GM19239 (cell line): ENCODE results near the gene THEMIS.
"Not testable (repeated sequence)": the region's sequence is repeated elsewhere in the genome, so short reads cannot be mapped to it uniquely, and the experiment has no call there.

Source experiments
- DNase-seq: peaks from one replicate; pipeline ENCODE4 v3.0.0; 2011; ENCODE audit warnings: low spot score; ENCODE audit not compliant: insufficient read length
- FAIRE-seq: peaks from 2 replicates; lab custom pipeline; 2011; peaks lifted over from hg19 to GRCh38; lab: Jason Lieb, UNC

THEMIS gene

DNA sequence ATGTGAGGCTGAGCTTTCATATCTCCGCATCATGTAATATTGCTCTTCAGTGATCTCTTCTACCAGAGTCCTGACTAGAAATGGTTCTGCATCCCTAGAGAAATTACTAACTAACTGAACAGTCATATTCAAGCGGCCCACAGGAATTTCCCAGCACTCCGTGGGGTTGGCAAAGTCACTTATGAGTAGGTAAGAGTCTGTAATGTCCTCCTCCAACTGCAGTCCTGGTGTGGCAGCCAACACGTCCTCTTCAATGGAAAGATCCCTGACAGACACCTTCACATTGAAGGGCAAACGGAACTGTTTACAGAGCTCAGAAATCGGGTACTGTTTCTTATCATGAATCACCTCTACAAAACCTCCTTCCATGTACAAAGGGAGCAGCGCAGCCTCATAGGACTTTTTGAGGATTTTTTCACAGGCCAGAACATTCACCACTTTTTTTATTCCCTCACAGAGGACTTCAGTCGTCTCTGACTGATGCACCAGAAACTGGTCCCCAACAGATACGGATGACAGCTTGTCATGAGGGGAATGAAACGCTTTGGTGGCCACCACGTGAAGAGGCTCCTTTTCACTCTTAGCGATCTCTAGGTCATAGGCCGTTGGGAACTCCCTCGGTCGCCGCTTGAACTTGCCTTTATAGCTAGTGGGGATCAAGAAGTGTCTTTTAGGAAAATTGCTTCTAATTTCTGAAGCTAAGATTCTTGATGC is 87.7 kb downstream of the THEMIS start:
- FAIRE-seq (no peak), DNase-seq (no peak)

GRCh38 chr6:127811900-127812570 is 88.8 kb downstream of the THEMIS start:
- DNase-seq: no peak
- no peak for FAIRE-seq

- DNase-seq: no peak
Observed at GRCh38 chr6:127807806-127808517, 92.9 kb downstream of the THEMIS start.

DNA sequence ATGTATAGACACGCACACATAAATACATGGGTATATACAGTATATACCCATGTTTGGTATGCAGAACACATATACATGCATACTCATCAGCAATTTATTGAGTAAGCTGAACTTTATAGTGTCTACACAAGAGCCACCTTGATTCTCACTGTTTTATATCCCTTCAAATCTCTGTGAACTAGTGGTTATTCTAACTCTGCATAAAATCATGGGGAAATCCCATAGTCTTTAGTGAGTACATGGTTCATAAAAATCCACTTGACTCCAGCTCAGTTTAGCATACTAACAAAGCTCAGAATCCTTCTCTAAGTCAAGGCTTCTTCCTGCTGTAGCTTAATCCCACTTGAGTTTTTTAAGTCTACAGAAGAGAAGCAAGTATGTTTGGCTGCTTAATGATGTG is 104.1 kb downstream of the THEMIS start:
- DNase-seq (no peak), FAIRE-seq (no peak)

More at GRCh38 chr6:127807806-127808517, 92.9 kb downstream of the THEMIS start:
- FAIRE-seq: no peak

DNA sequence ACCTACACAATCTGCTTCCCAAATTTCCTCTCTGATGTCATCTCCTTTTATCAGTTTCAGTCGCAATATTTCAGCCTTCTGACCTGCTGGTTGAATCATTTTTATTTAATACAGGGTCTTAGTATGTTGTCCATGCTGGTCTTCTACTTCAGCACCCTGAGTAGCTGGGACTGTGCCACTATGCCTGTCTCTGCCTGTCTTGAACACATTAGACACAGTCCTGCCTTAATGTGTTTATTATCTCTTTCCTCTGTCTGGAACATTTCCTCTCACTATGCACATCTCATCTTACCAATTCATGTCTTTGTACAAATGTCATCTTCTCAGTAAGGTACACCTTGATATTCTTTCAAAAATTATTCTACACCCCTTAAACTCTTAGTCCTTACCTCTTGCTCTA is 106.5 kb downstream of the THEMIS start:
- FAIRE-seq (no peak), DNase-seq (no peak)

- no peak for DNase-seq
- FAIRE-seq: no peak
Observed at GRCh38 chr6:127793396-127793795, 107.5 kb downstream of the THEMIS start.

GRCh38 chr6:127792616-127793015 is 108.2 kb downstream of the THEMIS start:
- DNase-seq (no peak), FAIRE-seq (no peak)

DNA sequence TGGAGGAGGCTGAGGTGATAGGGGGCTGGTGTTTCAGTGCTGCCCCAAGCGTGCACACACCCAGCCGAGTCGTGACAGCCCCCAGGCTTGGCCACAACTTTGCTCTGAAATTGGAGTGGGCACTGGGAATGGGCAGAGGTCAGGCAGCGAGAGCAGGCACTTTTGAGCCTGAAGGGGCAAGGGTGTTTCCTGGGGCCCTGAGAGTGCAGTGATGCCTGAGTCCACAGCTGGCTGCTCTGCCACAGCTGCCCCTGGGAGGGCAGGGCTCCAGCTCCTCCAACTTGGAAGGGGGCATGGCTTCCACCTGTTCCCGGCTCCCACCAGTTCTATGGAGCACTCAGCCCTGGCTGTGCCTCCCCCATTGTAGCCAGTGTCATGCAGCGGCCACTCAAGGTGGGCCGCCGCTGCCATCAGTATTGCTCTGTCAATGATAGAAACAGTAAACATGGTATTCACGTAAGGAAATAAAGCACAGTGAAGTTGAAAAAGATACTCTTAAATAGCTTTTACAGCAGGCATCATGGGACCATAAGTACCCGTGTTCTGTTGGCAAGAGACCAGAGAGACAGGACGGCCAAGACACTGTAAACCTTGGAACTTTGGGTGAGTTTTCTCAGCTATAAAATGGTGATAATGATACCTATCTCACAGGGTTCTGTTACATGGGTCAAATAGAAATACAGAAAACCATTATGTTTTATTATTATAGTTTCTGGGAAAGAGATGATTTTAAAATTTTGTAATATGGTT is 108.9 kb downstream of the THEMIS start:
- no peak for DNase-seq
- no peak for FAIRE-seq

DNA sequence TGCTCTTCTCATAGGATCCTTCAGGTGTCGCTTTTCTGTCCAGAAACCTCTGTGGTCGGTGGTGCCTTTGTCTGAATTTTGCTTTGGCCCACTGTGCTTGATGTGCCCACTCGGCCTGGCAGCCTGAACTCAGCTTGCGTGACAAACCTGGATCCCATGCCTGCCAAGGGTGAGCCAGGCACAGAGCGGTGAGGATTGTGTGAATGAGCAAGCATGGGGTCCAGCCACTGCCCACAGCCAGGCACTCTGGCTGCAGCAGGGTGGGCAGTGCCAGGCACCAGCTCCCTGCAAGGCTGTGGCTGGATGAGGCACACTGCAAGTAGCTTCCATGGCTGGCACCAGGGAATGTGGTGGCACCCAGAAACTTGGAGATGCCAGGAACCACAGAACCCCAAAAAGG is 110.3 kb downstream of the THEMIS start:
- no peak for FAIRE-seq
- no peak for DNase-seq

- no peak for FAIRE-seq
- no peak for DNase-seq
Observed at GRCh38 chr6:127786109-127786508, 114.7 kb downstream of the THEMIS start.

DNA sequence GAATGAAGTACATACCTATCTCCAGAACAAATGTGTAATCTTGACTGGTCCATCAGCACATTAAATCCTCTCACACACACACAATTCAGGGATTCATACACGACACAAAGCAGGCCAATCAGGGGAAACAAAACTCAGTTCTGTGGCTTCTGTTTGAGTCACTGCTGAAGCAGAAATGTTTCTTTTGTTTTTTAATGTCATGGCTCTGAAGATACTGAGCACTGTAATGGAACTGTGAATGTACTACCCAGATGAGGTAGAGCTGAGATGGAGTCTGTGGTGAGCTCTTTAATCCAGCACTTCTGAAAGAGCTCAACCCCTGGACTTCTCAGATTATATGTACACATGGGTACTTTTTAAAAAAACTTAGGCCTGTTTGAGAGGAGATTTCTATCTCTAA is 116.4 kb downstream of the THEMIS start:
- no peak for DNase-seq
- FAIRE-seq: no peak

DNA sequence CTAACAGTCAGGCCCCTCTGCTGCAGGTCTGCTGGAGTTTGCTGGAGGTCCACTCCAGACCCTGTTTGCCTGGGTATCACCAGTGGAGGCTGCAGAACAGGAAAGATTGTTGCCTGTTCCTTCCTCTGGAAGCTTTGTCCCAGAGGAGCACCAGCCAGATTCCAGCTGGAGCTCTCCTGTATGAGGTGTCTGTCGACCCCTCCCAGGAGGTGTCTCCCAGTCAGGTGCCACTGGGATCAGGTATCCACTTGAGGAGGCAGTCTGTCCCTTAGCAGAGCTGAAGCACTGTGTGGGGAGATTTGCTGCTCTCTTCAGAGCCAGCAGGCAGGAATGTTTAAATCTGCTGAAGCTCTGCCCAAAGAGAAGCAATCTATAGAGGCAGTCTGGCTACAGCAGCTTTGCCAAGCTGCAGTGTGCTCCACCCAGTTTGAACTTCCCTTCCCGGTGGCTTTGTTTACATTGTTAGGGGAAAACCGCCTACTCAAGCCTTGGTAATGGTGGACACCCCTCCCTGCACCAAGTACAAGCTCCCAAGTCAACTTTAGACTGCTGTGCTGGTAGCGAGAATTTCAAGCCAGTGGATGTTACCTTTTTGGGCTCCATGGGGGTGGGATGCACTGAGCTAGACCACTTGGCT is 119.1 kb downstream of the THEMIS start:
- DNase-seq, FAIRE-seq: not testable (repeated sequence)

GRCh38 chr6:127776320-127776719 is 124.5 kb downstream of the THEMIS start:
- no peak for FAIRE-seq

GRCh38 chr6:127775371-127775770 is 125.5 kb downstream of the THEMIS start:
- DNase-seq (no peak), FAIRE-seq (no peak)

More at GRCh38 chr6:127776320-127776719, 124.5 kb downstream of the THEMIS start:
- DNase-seq: no peak

DNA sequence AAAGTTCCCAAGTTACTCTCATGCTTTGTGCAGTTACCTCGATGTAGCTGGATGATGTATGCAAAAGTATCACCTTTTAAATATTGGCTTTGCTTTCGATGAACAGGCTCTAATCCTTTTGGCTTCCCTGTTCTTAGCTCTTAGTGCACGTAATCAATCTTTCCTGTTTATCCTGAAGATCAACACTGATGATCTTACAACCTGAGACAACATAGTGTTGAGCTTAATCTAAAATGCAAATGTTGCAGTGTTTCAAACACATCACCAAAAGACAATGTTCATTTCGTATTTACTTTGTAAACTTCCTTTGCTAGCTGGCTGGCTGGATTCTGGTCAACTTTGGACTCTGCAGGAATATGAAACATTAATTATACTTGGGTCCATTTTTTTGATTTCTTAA is 132.1 kb downstream of the THEMIS start:
- FAIRE-seq (no peak), DNase-seq (no peak)

GRCh38 chr6:127768223-127768622 is 132.6 kb downstream of the THEMIS start:
- DNase-seq (no peak), FAIRE-seq (no peak)

DNA sequence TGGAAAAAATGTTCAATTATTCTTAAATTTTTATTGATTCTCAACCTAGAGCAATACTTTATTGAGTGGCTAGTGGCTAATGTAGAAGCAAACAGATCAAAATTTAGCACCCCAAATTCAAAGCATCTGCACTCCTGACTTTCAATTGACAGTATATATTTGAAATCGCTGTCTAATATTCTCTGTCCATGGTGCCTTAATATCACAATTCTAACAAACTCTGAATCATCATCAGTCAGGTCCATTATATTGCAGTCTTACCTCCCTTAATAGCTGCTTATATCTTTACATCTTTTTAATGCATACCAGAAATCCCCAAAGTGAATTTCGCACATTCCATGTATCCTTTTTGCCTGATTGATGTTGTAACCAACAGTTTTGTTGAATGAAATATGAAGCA is 134.9 kb downstream of the THEMIS start:
- FAIRE-seq (no peak), DNase-seq (no peak)

DNA sequence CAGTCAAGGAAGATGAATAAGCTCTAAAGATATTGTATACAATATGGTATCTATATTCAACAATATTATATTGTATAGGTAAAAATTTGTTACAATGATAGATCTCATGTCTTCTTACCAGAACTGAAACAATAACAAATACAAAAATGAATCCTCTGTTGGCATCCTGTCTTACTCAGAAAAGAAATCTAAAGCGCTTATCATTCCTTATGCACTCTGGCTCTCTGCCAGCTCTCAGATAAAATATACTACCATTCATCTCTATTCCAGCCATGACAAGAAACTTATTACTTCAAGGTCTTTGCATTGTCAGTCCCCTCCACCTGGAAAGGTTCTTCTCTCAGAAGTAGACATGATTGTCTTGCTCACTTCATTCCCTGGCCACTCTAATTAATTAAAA is 138.6 kb downstream of the THEMIS start:
- DNase-seq (no peak), FAIRE-seq (no peak)

- FAIRE-seq: no peak
- DNase-seq: no peak
Observed at GRCh38 chr6:127761084-127761483, 139.8 kb downstream of the THEMIS start.

DNA sequence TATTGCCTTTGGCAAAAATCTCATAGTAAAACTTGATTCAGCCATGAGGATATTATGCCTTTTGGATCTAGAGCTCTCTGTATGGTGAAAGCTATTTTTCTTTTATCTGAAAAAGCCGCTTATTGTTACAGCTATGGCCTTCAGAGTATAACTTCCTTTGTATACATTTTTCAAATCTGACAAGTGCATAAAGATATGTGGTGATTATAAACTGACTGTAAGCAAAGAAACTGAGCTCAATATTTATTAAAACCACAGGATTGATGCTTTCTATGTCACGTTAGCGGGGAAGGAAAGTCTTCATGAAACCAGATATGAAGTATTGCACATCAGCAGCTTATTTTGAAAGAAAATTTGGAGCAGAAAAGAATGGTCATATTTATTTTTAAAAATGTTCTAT is 151.8 kb downstream of the THEMIS start:
- FAIRE-seq: no peak
- no peak for DNase-seq
